ENCODE results near the gene PPP2R5D. TPM values are rescaled to one million over a fixed set of nuclear protein-coding genes. Genes with fewer than 3 reads are reported as not detected.
A peak's percentile ranks its signal among the peaks of the same experiment; 100 is the strongest.

The PPP2R5D gene
- total and polyA plus RNA-seq, 9 of the 15 experiments (the other 6 are each of a cell fraction or from before 2014, with no cell fraction given), result 1.3 to 96.1 (median 38.4) TPM

- no peak for TF ChIP-seq MNT (conservative IDR thresholded peaks at IDR 0.05)
- 0 out of 2 replicates have a peak, but pooled peaks have one; percentile 54 for TF ChIP-seq RBM14 (IDR thresholded peaks at IDR 0.05; ENCODE audit: borderline replicate concordance, insufficient read depth, low read depth, low read length)
- TF ChIP-seq POLR2G (IDR thresholded peaks at IDR 0.05; ENCODE audit: low read depth, low read length), result no peak
- peak in 1 of 2 experiments; percentile 80; a peak in 2 of 4 replicates for TF ChIP-seq MLLT1 (IDR thresholded peaks at IDR 0.05)
- peak in 1 of 2 experiments; percentile 14; a peak in 1 of 4 replicates for TF ChIP-seq ZNF639 (CRISPR knock-in tag; conservative IDR thresholded peaks at IDR 0.05 in 1 of 2, IDR thresholded peaks at IDR 0.05 in 1 of 2)
- TF ChIP-seq MAZ (CRISPR knock-in tag; conservative IDR thresholded peaks at IDR 0.05 in 1 of 2, IDR thresholded peaks at IDR 0.05 in 1 of 2), result peak in 1 of 2 experiments; percentile 12; a peak in 2 of 4 replicates
- TF ChIP-seq JUN (IDR thresholded peaks at IDR 0.05; ENCODE audit: borderline replicate concordance, low read depth, low read length), result no peak
- peak; percentile 54; the same call in 1 of the 2 replicates for TF ChIP-seq JUN (CRISPR knock-in tag; IDR thresholded peaks at IDR 0.05; ENCODE audit: borderline replicate concordance)
- peak; percentile 82; the same call in 1 of the 2 replicates for TF ChIP-seq ESRRA (IDR thresholded peaks at IDR 0.05; ENCODE audit: borderline replicate concordance, low read depth)
- 0 out of 2 replicates have a peak, but pooled peaks have one; percentile 16 for TF ChIP-seq FOXP4 (CRISPR knock-in tag; IDR thresholded peaks at IDR 0.05; ENCODE audit: borderline replicate concordance)
- no peak for TF ChIP-seq KDM5B (IDR thresholded peaks at IDR 0.05; ENCODE audit: insufficient replicate concordance, low read depth, low read length)
- no peak for TF ChIP-seq ZNF584 (CRISPR knock-in tag; IDR thresholded peaks at IDR 0.05; ENCODE audit: low read depth)
- TF ChIP-seq CHD1 (IDR thresholded peaks at IDR 0.05; ENCODE audit: low read length), result no peak
- no peak for TF ChIP-seq CC2D1A (IDR thresholded peaks at IDR 0.05)
- peak in 1 of 2 experiments; percentile 60; a peak in 1 of 4 replicates for TF ChIP-seq SIN3A (IDR thresholded peaks at IDR 0.05; ENCODE audit: borderline replicate concordance in 2 of 2, control insufficient read depth in 1 of 2, low read depth in 2 of 2, low read length in 2 of 2)
Observed at GRCh38 chr6:42978487-42978838, 5.9 kb upstream of the PPP2R5D start (continued).

Measured in K562 (cell line).